GM23338 (cell line): ENCODE measurements around the gene JMY. TPM values are rescaled to one million over a fixed set of nuclear protein-coding genes. Genes with fewer than 3 reads are reported as not detected.

Source experiments
- ATAC-seq: fragments of 200-7000 bp; cut with Tn5 transposase; 3 replicates; pipeline ENCODE4 v1.9.1; 2020
- DNase-seq: peaks from one replicate; pipeline ENCODE4 v3.0.0-alpha.2; 2015; ENCODE audit warnings: low spot score
- H2AFZ ChIP-seq: fragments of 200-600 bp; sonication (generic); 2 replicates; pipeline ENCODE4 v1.8.0; 2016; ENCODE audit warnings: antibody characterized with exemption, mild to moderate bottlenecking, moderate library complexity
- H3F3A ChIP-seq: fragments of 200-600 bp; sonication (generic); replicated peaks from 2 replicates; pipeline ENCODE4 v1.8.0; 2017; ENCODE audit warnings: antibody characterized with exemption, mixed run types, low read depth
- H3K27ac ChIP-seq: fragments of 200-600 bp; sonication (generic); 2 replicates; pipeline ENCODE4 v1.6.1; 2016; ENCODE audit warnings: low read depth
- H3K27me3 ChIP-seq: fragments of 200-600 bp; sonication (generic); 2 replicates; pipeline ENCODE4 v1.8.0; 2016; ENCODE audit warnings: mild to moderate bottlenecking, mixed run types, moderate library complexity; ENCODE audit not compliant: insufficient read depth
- H3K36me3 ChIP-seq: fragments of 200-600 bp; sonication (generic); 2 replicates; pipeline ENCODE4 v1.8.0; 2016; ENCODE audit warnings: mild to moderate bottlenecking; ENCODE audit not compliant: insufficient read depth
- H3K4me1 ChIP-seq: fragments of 200-600 bp; sonication (generic); 2 replicates; pipeline ENCODE4 v1.8.0; 2016; ENCODE audit warnings: mild to moderate bottlenecking, moderate library complexity; ENCODE audit not compliant: insufficient read depth
- H3K4me2 ChIP-seq: fragments of 200-600 bp; sonication (generic); 2 replicates; pipeline ENCODE4 v1.7.1; 2017; ENCODE audit warnings: mixed run types
- H3K4me3 ChIP-seq: fragments of 200-600 bp; sonication (generic); 2 replicates; pipeline ENCODE4 v1.6.1; 2016; ENCODE audit warnings: mixed run types
- H3K79me2 ChIP-seq: fragments of 200-600 bp; sonication (generic); replicated peaks from 2 replicates; pipeline ENCODE4 v1.8.0; 2017; ENCODE audit warnings: mild to moderate bottlenecking; ENCODE audit not compliant: insufficient read depth
- H3K9me2 ChIP-seq: fragments of 200-600 bp; sonication (generic); 2 replicates; pipeline ENCODE4 v1.8.0; 2017; ENCODE audit not compliant: insufficient read depth
- H4K20me1 ChIP-seq: fragments of 200-600 bp; sonication (generic); replicated peaks from 2 replicates; pipeline ENCODE4 v1.8.0; 2017; ENCODE audit warnings: mild to moderate bottlenecking; ENCODE audit not compliant: insufficient read depth
- H3K27ac Mint-ChIP-seq: 2 replicates; pipeline ENCODE4 v1.8.0; 2020; ENCODE audit warnings: inconsistent platforms, mild to moderate bottlenecking, moderate library complexity, mixed read lengths
- H3K27me3 Mint-ChIP-seq: 3 replicates; pipeline ENCODE4 v1.8.0; 2022; ENCODE audit warnings: low read depth, mild to moderate bottlenecking, moderate library complexity, mixed read lengths, inconsistent platforms; ENCODE audit not compliant: insufficient read depth, poor library complexity
- H3K36me3 Mint-ChIP-seq: 3 replicates; pipeline ENCODE4 v1.8.0; 2021; ENCODE audit warnings: low read depth, mild to moderate bottlenecking, inconsistent platforms, moderate library complexity, mixed read lengths
- H3K4me1 Mint-ChIP-seq: 3 replicates; pipeline ENCODE4 v1.8.0; 2020; ENCODE audit warnings: mild to moderate bottlenecking, inconsistent platforms, mixed read lengths
- H3K4me3 Mint-ChIP-seq: 3 replicates; pipeline ENCODE4 v1.8.0; 2021; ENCODE audit warnings: moderate library complexity, mild to moderate bottlenecking, inconsistent platforms, mixed read lengths
- H3K9me3 Mint-ChIP-seq: 3 replicates; pipeline ENCODE4 v1.8.0; 2020; ENCODE audit warnings: moderate library complexity, mild to moderate bottlenecking, inconsistent platforms, mixed read lengths
- ETS1 ChIP-seq: IDR thresholded peaks from 2 replicates; pipeline ENCODE4 v1.6.1; 2016; ENCODE audit warnings: antibody characterized with exemption
- EZH2 ChIP-seq: fragments of 200-600 bp; sonication (generic); IDR thresholded peaks from one replicate; pipeline ENCODE4 v1.8.0; 2017; ENCODE audit warnings: antibody characterized with exemption, mild to moderate bottlenecking, low read depth; ENCODE audit not compliant: unreplicated experiment
- POLR2AphosphoS5 ChIP-seq: IDR thresholded peaks from 2 replicates; pipeline ENCODE4 v1.6.1; 2016; ENCODE audit warnings: antibody characterized with exemption, low read depth
- STAT1 ChIP-seq: IDR thresholded peaks from one replicate; pipeline ENCODE4 v1.6.1; 2016; ENCODE audit warnings: antibody characterized with exemption; ENCODE audit not compliant: unreplicated experiment
- ZNF114 ChIP-seq: fragments of 250-450 bp; sonication (Bioruptor Pico); IDR thresholded peaks from 2 replicates; pipeline ENCODE4 v1.5.0; 2020; ENCODE audit warnings: mild to moderate bottlenecking, moderate library complexity
- polyA plus RNA-seq: library from polyadenylated mRNA; unstranded; fragments of >200 nt; fragmentation: Nextera tagmentation; extraction: Ambion mirVana; gene quantifications from 2 replicates; pipeline ENCODE4 v1.2.1, GENCODE V29; 2016
- total RNA-seq: library from RNA; depleted of rRNA; stranded (reverse); fragments of >200 nt; shearing (Covaris generic); gene quantifications from 2 replicates; pipeline ENCODE4 v1.2.3, GENCODE V29; 2014
- TF ChIP-seq, protein P1 (sequence below): IDR thresholded peaks from one replicate; pipeline ENCODE4 v1.6.1; 2018; ENCODE audit warnings: antibody characterized with exemption; ENCODE audit not compliant: unreplicated experiment

Gene JMY
- total and polyA plus RNA-seq, 2 experiments from 2014 or later, result 6.2 to 18.4 TPM

GRCh38 chr5:79206541-79206940 lies 29.4 kb upstream of the JMY start (continued):
- TF ChIP-seq POLR2AphosphoS5 (no peak), STAT1 (no peak), ZNF114 (no peak)

- H3K9me3 Mint-ChIP-seq, result no peaks in the 10 kb centered on the region
Observed at GRCh38 chr5:79209505-79209904, 26.4 kb upstream of the JMY start.

More at GRCh38 chr5:79209505-79209904, 26.4 kb upstream of the JMY start:
- no peak for TF ChIP-seq STAT1
- TF ChIP-seq, protein P1, sequence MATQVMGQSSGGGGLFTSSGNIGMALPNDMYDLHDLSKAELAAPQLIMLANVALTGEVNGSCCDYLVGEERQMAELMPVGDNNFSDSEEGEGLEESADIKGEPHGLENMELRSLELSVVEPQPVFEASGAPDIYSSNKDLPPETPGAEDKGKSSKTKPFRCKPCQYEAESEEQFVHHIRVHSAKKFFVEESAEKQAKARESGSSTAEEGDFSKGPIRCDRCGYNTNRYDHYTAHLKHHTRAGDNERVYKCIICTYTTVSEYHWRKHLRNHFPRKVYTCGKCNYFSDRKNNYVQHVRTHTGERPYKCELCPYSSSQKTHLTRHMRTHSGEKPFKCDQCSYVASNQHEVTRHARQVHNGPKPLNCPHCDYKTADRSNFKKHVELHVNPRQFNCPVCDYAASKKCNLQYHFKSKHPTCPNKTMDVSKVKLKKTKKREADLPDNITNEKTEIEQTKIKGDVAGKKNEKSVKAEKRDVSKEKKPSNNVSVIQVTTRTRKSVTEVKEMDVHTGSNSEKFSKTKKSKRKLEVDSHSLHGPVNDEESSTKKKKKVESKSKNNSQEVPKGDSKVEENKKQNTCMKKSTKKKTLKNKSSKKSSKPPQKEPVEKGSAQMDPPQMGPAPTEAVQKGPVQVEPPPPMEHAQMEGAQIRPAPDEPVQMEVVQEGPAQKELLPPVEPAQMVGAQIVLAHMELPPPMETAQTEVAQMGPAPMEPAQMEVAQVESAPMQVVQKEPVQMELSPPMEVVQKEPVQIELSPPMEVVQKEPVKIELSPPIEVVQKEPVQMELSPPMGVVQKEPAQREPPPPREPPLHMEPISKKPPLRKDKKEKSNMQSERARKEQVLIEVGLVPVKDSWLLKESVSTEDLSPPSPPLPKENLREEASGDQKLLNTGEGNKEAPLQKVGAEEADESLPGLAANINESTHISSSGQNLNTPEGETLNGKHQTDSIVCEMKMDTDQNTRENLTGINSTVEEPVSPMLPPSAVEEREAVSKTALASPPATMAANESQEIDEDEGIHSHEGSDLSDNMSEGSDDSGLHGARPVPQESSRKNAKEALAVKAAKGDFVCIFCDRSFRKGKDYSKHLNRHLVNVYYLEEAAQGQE, result no peak
- no peak for TF ChIP-seq ZNF114
- no peak for TF ChIP-seq EZH2
- no peak for TF ChIP-seq ETS1
- Histone ChIP-seq H3K4me1 (no peaks in the 10 kb centered on the region), H3K27ac (no peak overlapping the region), H3K27me3 (no peaks in the 10 kb centered on the region), H3K79me2 (no peaks in the 10 kb centered on the region), H3K4me3 (no peak overlapping the region), H3K4me2 (no peak overlapping the region), H3F3A (no peaks in the 10 kb centered on the region), H4K20me1 (no peaks in the 10 kb centered on the region), H2AFZ (no peak overlapping the region), H3K9me2 (no peaks in the 10 kb centered on the region), H3K36me3 (no peaks in the 10 kb centered on the region)
- DNase-seq (no peak), ATAC-seq (no peak)
- H3K27me3 Mint-ChIP-seq, result peaks cover 3% of the 10 kb centered on the region
- H3K36me3 Mint-ChIP-seq, result no peaks in the 10 kb centered on the region
- H3K27ac Mint-ChIP-seq, result no peak overlapping the region
- no peaks in the 10 kb centered on the region for H3K4me1 Mint-ChIP-seq
- no peak overlapping the region for H3K4me3 Mint-ChIP-seq
